Measurements from ENCODE around the gene ZHX3. TPM values are rescaled to one million over a fixed set of nuclear protein-coding genes. Genes with fewer than 3 reads are reported as not detected.
A peak's percentile ranks its signal among the peaks of the same experiment; 100 is the strongest.
"Not testable (repeated sequence)": the region's sequence is repeated elsewhere in the genome, so short reads cannot be mapped to it uniquely, and the experiment has no call there.

ZHX3 gene
- total and polyA plus RNA-seq, 3 experiments from 2014 or later, result 12.1 to 15.3 (median 12.7) TPM

DNA sequence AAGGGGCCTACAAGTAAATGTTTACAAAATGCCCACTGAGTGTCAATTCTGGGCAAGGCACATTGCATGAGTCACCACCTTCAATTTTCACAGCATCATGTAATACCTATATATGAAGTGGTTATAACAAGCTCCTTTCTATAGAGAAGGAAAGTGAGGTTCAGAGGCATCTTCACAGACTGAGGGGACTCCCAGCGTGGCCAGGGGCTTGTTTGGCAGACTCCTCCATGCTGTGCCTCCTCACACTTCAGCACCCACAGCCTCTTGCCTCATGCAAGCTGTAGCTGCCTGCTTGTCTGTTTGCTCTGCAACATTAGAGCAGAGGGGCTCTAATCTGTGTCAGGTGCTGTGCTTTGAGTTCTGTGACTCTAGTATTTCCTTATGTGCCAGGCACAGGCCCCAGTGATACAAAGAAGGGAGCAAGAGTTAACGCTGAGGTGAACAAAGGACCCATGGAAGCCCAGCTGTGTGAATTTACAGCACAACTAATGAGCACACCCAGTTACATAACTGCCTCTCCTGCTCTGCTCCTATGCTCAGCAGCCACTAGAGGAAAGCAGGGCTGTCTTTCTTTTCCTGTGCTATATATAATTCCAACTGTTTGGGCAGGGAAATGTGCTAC, 72.3 kb downstream of the ZHX3 start:
- H3K4me3 Mint-ChIP-seq, result no peak overlapping the region
- CTCF ChIA-PET, result interaction anchor here (0.9 kb wide), 1 partner anchor 110 kb away, joined by 5 read pairs; no protein-coding TSS in a partner anchor
- no peaks in the 10 kb centered on the region for H3K27me3 Mint-ChIP-seq
- no peak overlapping the region for H3K27ac Mint-ChIP-seq
- no peaks in the 10 kb centered on the region for H3K9me3 ChIP-seq (ENCODE audit: low read length)
- no peak overlapping the region for H3K27ac ChIP-seq (ENCODE audit: low read depth, low read length)
- POLR2A ChIA-PET, result no interaction called here
- H3K4me3 ChIP-seq (ENCODE audit: low read length), result no peak overlapping the region
- H3K36me3 ChIP-seq (ENCODE audit: insufficient read depth, low read length), result no peaks in the 10 kb centered on the region
- no peaks in the 10 kb centered on the region for H3K36me3 Mint-ChIP-seq
- H3K9me3 Mint-ChIP-seq, result no peaks in the 10 kb centered on the region
- H3K4me1 ChIP-seq (ENCODE audit: insufficient read depth, low read length), result peaks cover 10% of the 10 kb centered on the region
- no peak for DNase-seq
- H3K4me1 Mint-ChIP-seq, result peaks cover 7 to 13% (median 12%) of the 10 kb centered on the region in 3 donors
- no peaks in the 10 kb centered on the region for H3K27me3 ChIP-seq (ENCODE audit: insufficient read depth, low read length, poor library complexity, severe bottlenecking)

DNA sequence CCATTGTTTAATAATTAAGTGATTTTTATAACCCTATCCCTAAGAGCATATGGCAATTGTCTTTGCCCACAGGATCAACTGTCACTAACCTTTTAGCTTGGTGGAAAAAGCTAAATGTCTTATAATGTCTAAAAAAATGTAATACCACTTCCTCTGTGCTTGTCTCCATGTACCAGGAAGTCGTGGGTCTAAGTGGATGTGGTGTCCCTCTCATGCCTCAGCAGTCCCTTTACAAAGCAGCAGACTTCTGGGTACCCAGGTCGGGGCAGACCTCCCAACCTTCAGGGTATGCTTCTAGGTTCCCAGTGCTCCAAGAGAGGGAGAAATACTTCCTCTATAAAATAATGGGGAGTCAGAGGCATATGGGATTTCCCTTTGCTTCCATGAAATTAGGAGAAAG, 74.7 kb downstream of the ZHX3 start:
- ChIA-PET POLR2A (no interaction called here), CTCF (interaction anchor here (1.2 to 4.5 kb wide), 3 partner anchors 10 to 108 kb away, joined by 3 to 16 read pairs (median 12); no protein-coding TSS in a partner anchor)
- Histone ChIP-seq H3K9me3 (ENCODE audit: low read length) (no peaks in the 10 kb centered on the region), H3K36me3 (ENCODE audit: insufficient read depth, low read length) (no peaks in the 10 kb centered on the region), H3K27ac (ENCODE audit: low read depth, low read length) (no peak overlapping the region), H3K4me3 (ENCODE audit: low read length) (no peak overlapping the region), H3K27me3 (ENCODE audit: insufficient read depth, low read length, poor library complexity, severe bottlenecking) (no peaks in the 10 kb centered on the region), H3K4me1 (ENCODE audit: insufficient read depth, low read length) (peaks cover 10% of the 10 kb centered on the region)
- Mint-ChIP-seq H3K9me3 (no peaks in the 10 kb centered on the region), H3K4me3 (no peak overlapping the region), H3K36me3 (peaks cover 0 to 2% (median 0%) of the 10 kb centered on the region in 3 donors), H3K4me1 (peaks cover 7 to 13% (median 12%) of the 10 kb centered on the region in 3 donors), H3K27me3 (no peaks in the 10 kb centered on the region), H3K27ac (peak overlapping the region in 2 of 8 donors; percentile 14 to 25)
- no peak for DNase-seq

DNA sequence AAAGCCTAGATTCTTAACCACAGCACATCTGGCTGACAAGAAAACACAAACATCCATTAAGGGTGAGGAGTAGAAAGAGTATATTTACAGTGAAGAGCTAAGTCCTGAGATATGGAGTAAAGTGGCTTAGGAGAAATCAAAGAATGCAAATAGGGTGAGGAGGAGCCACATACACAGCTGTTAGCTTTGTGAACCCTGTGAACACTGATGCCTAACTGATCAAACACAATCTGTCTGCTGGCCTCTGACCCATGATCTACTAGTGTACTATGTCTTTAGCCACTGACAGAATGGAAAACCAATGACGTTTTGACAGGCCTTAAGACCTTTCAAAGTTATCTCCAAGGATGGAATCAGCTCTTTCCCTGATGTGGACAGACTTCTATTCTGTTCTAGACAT, 75.2 kb downstream of the ZHX3 start:
- Mint-ChIP-seq H3K36me3 (peaks cover 0 to 2% (median 0%) of the 10 kb centered on the region in 3 donors), H3K27me3 (no peaks in the 10 kb centered on the region), H3K4me1 (peaks cover 7 to 13% (median 12%) of the 10 kb centered on the region in 3 donors), H3K27ac (no peak overlapping the region), H3K9me3 (no peaks in the 10 kb centered on the region), H3K4me3 (no peak overlapping the region)
- CTCF ChIA-PET, result interaction anchor here (1.2 to 4.5 kb wide), 3 partner anchors 10 to 107 kb away, joined by 3 to 16 read pairs (median 12); no protein-coding TSS in a partner anchor
- H3K4me1 ChIP-seq (ENCODE audit: insufficient read depth, low read length), result peaks cover 10% of the 10 kb centered on the region
- H3K9me3 ChIP-seq (ENCODE audit: low read length), result no peaks in the 10 kb centered on the region
- no peak overlapping the region for H3K27ac ChIP-seq (ENCODE audit: low read depth, low read length)
- no peak for DNase-seq
- H3K27me3 ChIP-seq (ENCODE audit: insufficient read depth, low read length, poor library complexity, severe bottlenecking), result no peaks in the 10 kb centered on the region
- no peaks in the 10 kb centered on the region for H3K36me3 ChIP-seq (ENCODE audit: insufficient read depth, low read length)
- no peak overlapping the region for H3K4me3 ChIP-seq (ENCODE audit: low read length)
- POLR2A ChIA-PET, result no interaction called here

DNA sequence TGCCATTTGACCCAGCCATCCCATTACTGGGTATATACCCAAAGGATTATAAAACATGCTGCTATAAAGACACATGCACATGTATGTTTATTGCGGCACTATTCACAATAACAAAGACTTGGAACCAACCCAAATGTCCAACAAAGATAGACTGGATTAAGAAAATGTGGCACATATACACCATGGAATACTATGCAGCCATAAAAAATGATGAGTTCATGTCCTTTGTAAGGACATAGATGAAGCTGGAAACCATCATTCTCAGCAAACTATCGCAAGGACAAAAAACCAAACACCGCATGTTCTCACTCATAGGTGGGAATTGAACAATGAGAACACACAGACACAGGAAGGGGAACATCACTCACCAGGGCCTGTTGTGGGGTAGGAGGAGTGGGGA, 80.3 kb downstream of the ZHX3 start:
- H3K27ac ChIP-seq (ENCODE audit: low read depth, low read length); H3K4me3 Mint-ChIP-seq; H3K4me3 ChIP-seq (ENCODE audit: low read length); H3K27me3 Mint-ChIP-seq; H3K36me3 Mint-ChIP-seq; H3K36me3 ChIP-seq (ENCODE audit: insufficient read depth, low read length); H3K27me3 ChIP-seq (ENCODE audit: insufficient read depth, low read length, poor library complexity, severe bottlenecking); H3K27ac Mint-ChIP-seq; H3K9me3 ChIP-seq (ENCODE audit: low read length); DNase-seq; H3K4me1 ChIP-seq (ENCODE audit: insufficient read depth, low read length); POLR2A ChIA-PET; H3K9me3 Mint-ChIP-seq: not testable (repeated sequence)
- CTCF ChIA-PET, result interaction anchor here (1.4 kb wide), 1 partner anchor 102 kb away, joined by 6 read pairs; no protein-coding TSS in a partner anchor
- H3K4me1 Mint-ChIP-seq, result peaks cover 7 to 14% (median 11%) of the 10 kb centered on the region in 3 donors

DNA sequence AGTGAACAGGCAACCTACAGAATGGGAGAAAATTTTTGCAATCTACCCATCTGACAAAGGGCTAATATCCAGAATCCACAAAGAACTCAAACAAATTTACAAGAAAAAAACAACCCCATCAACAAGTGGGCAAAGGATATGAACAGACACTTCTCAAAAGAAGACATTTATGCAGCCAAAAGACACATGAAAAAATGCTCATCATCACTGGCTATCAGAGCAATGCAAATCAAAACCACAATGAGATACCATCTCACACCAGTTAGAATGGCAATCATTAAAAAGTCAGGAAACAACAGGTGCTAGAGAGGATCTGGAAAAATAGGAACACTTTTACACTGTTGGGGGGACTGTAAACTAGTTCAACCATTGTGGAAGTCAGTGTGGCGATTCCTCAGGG, 80.7 kb downstream of the ZHX3 start:
- CTCF ChIA-PET, result interaction anchor here (1.4 kb wide), 1 partner anchor 102 kb away, joined by 6 read pairs; no protein-coding TSS in a partner anchor
- H3K27me3 ChIP-seq (ENCODE audit: insufficient read depth, low read length, poor library complexity, severe bottlenecking); H3K4me1 ChIP-seq (ENCODE audit: insufficient read depth, low read length); H3K9me3 Mint-ChIP-seq; H3K27ac ChIP-seq (ENCODE audit: low read depth, low read length); H3K4me3 Mint-ChIP-seq; H3K27me3 Mint-ChIP-seq; H3K27ac Mint-ChIP-seq; H3K4me3 ChIP-seq (ENCODE audit: low read length); DNase-seq; POLR2A ChIA-PET; H3K36me3 Mint-ChIP-seq; H3K9me3 ChIP-seq (ENCODE audit: low read length); H3K36me3 ChIP-seq (ENCODE audit: insufficient read depth, low read length): not testable (repeated sequence)
- peaks cover 9 to 15% (median 13%) of the 10 kb centered on the region in 3 donors for H3K4me1 Mint-ChIP-seq

DNA sequence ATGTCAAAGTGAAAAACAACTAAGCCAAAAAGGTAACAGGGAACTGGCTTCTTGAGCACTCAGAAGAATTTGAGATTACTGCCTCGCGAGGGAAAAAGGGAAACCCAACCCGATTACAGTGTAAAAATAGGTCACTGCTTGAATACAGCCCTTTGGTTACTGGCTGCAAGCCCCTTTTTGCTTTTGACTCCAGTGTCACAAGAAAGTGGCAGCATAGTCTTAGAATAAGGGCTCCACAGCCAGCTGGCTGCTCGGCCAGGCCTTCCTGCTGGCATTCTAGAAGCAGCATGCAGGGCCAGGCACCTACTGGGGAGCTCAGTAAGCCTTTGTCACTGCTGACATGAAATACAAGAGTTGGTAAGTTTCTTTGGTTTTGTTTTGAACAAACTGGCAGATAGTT, 83.0 kb downstream of the ZHX3 start:
- Mint-ChIP-seq H3K9me3 (no peaks in the 10 kb centered on the region), H3K4me1 (peaks cover 16 to 22% (median 18%) of the 10 kb centered on the region in 3 donors), H3K27me3 (no peaks in the 10 kb centered on the region), H3K4me3 (no peak overlapping the region), H3K27ac (no peak overlapping the region), H3K36me3 (peaks cover 0 to 2% (median 0%) of the 10 kb centered on the region in 3 donors)
- Histone ChIP-seq H3K9me3 (ENCODE audit: low read length) (no peaks in the 10 kb centered on the region), H3K36me3 (ENCODE audit: insufficient read depth, low read length) (no peaks in the 10 kb centered on the region), H3K4me1 (ENCODE audit: insufficient read depth, low read length) (peaks cover 7% of the 10 kb centered on the region), H3K27me3 (ENCODE audit: insufficient read depth, low read length, poor library complexity, severe bottlenecking) (no peaks in the 10 kb centered on the region), H3K27ac (ENCODE audit: low read depth, low read length) (no peak overlapping the region), H3K4me3 (ENCODE audit: low read length) (no peak overlapping the region)
- CTCF ChIA-PET, result interaction anchor here (1.0 to 5.6 kb wide), 5 partner anchors 11 to 105 kb away, joined by 3 to 31 read pairs (median 5); no protein-coding TSS in a partner anchor
- DNase-seq, result no peak
- POLR2A ChIA-PET, result no interaction called here

DNA sequence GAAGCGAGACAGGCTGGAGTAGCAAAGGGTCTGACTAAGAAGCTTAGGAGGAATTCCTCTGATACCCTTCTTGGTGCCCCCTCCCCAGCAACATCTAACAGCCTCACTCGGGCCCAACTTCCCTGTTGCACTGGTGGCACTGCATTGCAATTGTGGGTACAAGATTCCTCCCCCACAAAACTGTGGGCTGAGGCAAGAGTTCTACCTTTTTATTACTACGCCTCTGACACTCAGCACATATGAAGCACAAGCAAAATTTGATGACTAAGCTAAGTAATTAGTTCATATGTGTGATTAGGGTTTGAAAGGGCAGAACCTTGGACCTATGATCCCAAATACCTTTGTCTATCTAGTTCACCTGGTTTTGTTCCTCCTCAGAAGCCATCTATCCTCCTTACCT, 83.5 kb downstream of the ZHX3 start:
- H3K27me3 Mint-ChIP-seq, result no peaks in the 10 kb centered on the region
- H3K27ac Mint-ChIP-seq, result no peak overlapping the region
- H3K4me1 ChIP-seq (ENCODE audit: insufficient read depth, low read length), result peaks cover 7% of the 10 kb centered on the region
- H3K4me3 Mint-ChIP-seq, result no peak overlapping the region
- no peaks in the 10 kb centered on the region for H3K9me3 Mint-ChIP-seq
- POLR2A ChIA-PET, result no interaction called here
- no peak overlapping the region for H3K4me3 ChIP-seq (ENCODE audit: low read length)
- peaks cover 0 to 2% (median 0%) of the 10 kb centered on the region in 3 donors for H3K36me3 Mint-ChIP-seq
- CTCF ChIA-PET, result interaction anchor here (1.2 to 5.6 kb wide), 5 partner anchors 61 to 105 kb away, joined by 4 to 89 read pairs (median 9); partner anchors contain the start of gene PLCG1
- H3K27me3 ChIP-seq (ENCODE audit: insufficient read depth, low read length, poor library complexity, severe bottlenecking), result no peaks in the 10 kb centered on the region
- no peak overlapping the region for H3K27ac ChIP-seq (ENCODE audit: low read depth, low read length)
- H3K4me1 Mint-ChIP-seq, result peaks cover 16 to 22% (median 18%) of the 10 kb centered on the region in 3 donors
- no peaks in the 10 kb centered on the region for H3K9me3 ChIP-seq (ENCODE audit: low read length)
- no peak for DNase-seq
- H3K36me3 ChIP-seq (ENCODE audit: insufficient read depth, low read length), result no peaks in the 10 kb centered on the region

All from CD8-positive, alpha-beta memory T cell (primary cell).